ENCODE results near the gene AP1M2.
A peak's percentile ranks its signal among the peaks of the same experiment; 100 is the strongest.
"Not testable (repeated sequence)": the region's sequence is repeated elsewhere in the genome, so short reads cannot be mapped to it uniquely, and the experiment has no call there.

Gene AP1M2

DNA sequence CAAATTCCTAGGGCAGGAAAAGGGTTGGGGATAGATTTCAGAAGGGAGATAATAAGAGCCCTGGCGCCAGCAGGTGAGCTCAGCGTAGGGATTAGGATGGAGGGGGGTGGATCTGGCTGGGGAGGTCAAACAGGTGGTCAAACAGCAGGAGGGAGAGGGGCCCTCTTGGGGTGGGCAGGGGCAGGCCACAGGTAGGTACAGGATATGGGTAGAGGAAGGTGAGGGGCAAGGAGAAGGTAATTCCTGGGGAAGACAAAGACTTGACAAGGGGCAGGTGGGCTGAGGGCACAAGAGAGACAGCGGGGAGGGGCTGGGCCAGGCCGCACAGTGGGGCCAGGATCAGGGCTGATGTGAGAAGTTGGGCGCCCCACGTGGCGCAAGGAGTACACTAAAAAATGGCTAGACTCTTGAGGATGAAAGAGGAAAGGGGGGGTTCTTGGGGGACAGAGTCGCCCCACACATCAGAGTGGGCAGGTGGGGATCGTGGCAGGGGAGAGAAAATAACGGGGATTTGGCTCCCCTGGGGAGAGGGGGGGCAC lies 22.0 kb downstream of the AP1M2 start:
- DNase-seq (ENCODE audit: low read depth): no peak

DNA sequence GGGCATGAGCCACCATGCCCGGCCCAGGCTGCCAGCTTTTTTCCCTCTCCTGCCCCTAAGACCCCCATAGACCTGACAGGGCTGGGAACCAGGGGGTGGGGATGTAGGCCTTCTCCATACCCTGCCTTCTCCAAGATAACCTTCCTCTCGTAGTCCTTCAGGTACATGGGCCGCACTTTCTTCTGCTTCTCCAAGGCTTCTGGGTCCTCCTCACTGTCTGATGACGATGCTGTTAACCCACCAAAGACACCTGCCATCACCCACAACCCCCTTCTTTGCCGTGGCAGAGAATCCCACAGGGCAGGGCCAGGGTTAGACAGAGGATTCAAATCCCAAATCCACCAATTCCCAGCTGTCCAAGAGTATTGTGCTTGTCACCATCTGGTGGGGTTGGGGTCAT lies 24.5 kb downstream of the AP1M2 start:
- no peak for DNase-seq (ENCODE audit: low read depth)

DNA sequence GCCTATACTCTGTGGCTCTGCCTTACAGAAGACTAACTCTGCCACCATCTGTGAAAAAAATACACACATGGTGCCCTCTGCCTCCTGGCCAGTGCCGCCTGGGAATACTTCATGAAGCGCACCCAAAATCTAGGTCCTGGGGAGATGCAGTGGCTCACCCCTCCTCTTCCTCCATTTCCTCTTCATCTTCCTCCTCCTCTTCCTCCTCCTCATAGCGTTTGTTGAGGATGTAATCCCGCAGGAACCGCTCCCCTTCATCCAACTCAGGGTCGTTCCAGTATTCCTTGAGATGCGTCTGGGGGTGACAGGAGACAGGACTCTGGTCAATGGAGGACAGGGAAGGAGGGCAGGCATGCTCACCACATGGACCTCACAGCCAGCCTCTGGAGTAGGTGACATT lies 27.0 kb downstream of the AP1M2 start:
- no peak for DNase-seq (ENCODE audit: low read depth)

DNA sequence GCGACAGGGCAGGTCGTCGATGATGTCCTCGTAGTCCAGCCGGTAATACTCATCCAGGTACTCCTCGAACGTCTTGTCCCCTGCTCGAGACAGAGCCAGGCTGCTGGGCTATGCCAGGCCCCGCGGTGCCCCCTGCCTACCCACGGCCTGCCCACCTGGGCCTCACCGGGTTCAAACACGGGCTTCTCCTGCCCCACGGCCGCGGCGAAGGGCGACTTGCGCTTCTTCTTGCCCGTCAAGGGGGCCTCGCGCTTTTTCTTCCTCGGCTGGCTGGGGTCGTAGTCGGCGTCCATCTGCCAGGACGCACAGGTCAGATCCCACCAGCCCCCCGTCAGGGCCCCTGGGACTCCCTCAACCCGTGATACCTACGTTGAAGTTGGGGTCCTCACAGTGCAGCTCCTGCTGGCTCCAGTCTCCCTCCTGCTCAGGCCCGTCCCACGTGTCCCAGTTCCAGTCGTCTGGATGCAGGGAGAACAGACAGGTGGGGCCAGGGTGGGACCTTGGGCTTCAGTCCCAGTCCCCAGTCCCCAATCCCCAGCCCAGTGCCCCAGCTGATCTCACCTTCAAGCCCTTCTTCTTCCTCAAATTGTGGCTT lies 29.4 kb downstream of the AP1M2 start:
- DNase-seq (ENCODE audit: low read depth): no peak

DNA sequence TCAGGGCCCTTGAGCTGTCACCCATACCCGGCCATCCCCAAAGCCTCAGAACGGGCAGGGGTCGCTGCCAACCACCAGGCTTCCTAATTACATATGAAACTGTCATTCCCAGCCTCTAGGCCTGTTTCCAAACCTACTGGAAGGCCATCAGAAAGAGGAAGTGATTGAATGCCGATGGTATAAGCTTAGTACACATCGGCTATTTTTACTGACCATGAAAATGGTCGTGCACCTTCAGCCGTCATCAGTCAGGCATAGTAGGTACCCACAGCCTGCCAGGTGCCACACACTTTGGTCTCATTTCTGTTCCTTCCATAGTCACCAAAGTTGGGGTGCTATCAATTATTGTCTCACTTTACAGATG lies 31.5 kb downstream of the AP1M2 start:
- no peak for DNase-seq (ENCODE audit: low read depth)

DNA sequence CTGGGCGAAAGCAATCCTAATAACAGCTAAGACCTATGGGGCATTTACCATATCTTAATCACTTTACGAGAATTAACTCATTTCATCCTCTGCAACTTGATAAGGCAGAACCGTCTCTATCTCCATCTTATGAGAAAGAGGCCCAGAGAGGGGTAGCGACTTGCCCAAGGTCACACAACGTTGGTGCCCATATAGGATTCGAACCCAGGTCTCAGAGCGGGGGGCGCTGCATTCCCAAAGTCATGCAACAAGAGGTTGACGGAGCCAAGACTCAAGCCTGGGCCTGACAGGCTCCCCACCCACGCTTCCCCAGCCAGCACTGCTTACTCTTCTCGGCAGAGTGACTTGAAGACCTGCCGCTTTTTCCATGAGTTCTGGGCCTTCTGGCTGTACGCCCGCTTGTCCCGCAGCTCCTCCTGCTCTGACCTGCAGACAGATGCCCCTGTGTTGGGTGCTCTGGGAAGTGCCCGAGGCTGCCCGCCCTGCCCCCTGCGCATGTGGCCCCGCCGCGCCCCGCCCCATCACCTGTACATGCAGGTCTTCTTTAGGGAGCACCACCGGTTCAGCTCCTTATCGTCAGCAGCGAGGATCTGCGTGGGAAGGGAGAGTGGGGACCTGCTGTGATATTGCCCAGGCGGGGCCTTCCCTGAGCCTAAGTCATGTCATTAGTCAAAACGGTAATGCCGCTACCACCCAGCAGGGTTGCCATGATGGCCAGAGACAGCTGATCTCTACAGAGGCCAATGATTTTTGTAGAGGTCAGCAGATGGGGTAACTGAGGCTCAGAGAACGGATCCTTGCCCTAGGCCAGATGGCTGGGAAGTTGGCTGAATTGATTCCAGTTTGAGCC lies 32.1 kb downstream of the AP1M2 start:
- no peak for DNase-seq (ENCODE audit: low read depth)

DNA sequence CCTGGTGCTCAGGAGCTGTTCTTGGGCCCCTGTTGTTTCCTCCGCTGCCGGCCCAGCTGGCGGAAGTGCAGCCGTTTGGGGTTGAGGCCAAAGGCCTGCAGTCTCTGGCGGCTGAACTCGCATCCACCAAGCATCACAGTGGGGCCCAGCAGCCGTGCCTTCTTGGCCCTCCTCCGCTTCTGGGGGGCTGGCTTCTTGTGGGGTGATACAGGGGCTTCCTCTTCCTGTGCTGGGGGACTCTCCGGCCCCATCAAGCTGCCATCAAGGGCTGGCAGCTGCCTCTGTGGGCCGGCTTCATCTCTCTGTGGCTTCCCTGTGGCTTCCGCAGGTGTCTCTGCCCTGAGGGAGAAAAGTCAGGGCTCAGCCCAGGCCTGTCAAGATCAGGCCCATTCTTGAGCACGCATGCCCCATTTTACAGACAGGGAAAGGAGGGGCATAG lies 33.1 kb downstream of the AP1M2 start:
- DNase-seq (ENCODE audit: low read depth): peak; percentile 43

DNA sequence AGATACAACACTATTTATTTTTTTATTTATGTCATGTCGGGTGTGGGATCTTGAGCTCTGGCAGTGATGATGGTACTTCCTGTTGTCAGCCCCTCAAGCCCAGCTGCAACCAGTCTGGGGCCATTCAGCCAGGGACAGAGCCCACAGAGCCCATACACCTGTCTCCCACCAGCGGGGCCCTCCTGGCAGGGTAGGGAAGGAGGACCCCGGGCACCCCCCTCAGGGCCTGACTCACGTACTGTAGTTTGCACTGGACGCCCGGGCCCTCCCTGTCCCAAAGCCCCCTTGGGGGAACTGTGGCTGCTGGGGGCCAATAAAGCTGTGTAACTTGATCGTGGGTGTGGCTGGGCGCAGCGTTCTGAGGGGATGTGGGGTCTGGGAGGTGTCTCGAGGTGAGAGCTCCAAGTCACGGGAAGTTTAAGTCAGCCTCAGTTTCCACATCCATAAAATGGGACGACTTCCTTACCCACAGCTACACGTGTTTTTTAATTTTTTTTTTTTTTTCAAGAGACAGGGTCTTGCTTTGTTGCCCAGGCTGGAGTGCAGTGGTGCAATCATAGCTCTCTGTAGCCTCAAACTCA lies 33.9 kb downstream of the AP1M2 start:
- DNase-seq (ENCODE audit: low read depth): no peak

DNA sequence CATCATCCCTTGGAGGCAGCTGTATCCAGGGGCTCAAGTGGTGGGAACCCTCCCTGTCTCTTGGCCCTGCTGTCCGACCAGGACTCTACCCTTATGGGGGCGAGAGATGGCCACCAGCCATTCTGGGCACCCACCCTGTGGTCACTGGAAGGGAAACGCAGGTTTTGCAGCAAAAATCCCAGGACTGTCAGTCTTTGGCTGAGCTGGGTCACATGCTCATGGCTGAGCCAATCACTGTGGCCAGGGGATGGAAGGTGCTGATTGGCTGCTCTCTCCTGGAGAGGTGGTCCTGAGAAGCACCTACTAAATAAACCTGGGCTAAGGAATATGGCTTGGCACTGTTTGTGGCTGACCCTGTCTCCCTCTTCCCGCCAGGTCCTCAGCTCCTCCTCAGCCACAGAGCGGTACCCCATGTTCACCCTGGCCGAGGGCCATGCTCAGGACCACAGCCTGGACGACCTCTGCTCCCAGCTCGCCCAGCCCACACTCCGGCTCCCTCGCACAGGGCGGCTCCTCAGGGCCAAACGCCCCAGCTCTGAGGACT lies 34.5 kb downstream of the AP1M2 start:
- no peak for DNase-seq (ENCODE audit: low read depth)

DNA sequence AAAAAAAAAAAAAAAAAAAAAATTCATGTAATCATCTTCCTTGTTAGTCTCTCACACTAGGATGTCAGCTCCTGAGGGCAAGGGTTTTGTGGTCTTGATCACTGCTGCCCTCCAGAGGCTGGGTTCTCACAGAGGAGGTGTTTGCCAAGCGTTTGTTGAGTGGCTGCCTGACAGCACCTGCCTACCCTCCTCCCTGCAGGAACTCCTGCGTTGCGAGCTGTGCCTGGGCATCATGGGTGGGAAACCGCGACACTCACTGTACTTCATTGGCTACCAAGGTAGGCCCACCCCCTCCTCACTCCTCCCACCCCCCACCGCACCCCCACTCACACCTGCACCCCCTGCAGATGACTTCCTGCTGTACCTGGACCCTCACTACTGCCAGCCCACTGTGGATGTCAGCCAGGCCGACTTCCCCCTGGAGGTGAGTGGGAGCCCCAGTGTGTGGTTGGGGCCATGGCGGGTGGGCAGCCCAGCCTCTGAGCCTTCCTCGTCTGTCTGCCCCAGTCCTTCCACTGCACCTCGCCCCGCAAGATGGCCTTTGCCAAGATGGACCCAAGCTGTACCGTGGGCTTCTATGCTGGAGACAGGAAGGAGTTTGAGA lies 35.3 kb downstream of the AP1M2 start:
- no peak for DNase-seq (ENCODE audit: low read depth)

DNA sequence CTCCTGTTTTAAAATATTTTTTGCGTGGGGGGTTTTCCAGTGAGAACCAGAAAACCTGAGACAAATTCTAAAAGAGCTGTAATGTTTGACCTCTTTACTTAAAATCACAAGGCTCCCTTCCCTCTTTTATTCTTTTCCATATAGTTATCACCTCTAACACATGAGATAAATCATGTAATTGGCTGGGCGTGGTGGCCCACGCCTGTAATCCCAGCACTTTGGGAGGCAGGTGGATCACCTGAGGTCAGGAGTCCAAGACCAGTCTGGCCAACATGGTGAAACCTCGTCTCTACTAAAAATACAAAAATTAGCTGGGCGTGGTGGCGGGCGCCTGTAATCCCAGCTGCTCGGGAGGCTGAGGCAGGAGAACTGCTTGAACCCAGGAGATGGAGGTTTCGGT lies 36.1 kb downstream of the AP1M2 start:
- DNase-seq (ENCODE audit: low read depth): not testable (repeated sequence)

DNA sequence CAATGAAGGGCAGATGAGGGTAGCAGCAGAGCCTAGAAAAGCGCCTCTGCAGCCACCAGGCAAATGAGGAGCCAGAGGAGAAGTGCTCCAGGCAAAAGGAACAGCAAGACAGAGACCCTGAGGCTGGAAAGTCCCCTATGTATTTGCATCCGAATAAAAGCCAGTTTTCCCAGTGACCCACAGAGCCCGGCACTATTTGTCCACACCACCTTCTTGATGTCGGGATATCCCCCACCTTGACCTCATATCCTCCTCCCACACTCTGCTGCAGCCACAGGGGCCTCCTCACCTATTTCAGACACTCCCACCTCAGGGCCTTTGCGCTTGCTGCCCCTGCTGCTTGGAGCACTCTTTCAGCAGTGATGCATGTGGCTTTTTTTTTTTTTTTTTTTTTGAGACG lies 36.8 kb downstream of the AP1M2 start:
- DNase-seq (ENCODE audit: low read depth): no peak

DNA sequence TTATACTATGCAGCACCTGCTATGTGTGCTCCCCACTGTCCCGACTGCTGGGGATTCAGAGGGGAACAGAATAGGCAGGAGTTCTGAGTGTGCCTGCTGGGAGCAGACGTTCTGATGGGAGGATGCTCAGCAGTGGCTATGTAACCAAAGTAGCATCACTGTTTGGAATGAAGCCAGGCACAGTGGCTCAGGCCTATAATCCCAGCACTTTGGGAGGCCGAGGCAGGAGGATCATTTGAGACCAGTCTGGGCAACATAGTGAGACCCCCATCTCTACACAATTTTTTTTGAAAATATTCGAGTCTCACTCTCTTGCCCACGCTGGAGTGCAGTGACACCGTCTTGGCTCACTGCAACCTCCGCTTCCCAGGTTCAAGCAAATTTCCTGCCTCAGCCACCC lies 37.4 kb downstream of the AP1M2 start:
- DNase-seq (ENCODE audit: low read depth): no peak

DNA sequence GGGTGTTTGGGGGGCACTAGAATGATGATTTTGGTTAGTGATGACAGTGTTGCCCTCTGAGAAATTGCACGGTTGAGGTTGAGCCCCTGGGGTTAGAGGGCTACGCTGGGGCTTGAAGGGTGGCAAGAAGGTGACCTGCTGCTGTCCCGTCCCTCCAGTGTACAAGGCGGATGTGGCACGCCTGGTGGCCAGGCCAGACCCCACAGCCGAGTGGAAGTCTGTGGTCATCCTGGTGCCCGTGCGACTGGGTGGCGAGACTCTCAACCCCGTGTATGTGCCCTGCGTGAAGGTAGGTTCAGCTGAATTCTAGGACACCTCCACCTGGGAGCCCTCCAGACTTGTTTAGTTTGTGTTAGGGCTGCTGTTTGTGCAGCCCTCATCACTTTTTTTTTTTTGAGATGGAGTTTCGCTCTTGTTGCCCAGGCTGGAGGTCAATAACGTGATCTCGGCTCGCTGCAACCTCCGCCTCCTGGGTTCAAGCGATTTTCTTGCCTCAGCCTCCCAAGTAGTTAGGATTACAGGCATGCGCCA lies 38.3 kb downstream of the AP1M2 start:
- no peak for DNase-seq (ENCODE audit: low read depth)

DNA sequence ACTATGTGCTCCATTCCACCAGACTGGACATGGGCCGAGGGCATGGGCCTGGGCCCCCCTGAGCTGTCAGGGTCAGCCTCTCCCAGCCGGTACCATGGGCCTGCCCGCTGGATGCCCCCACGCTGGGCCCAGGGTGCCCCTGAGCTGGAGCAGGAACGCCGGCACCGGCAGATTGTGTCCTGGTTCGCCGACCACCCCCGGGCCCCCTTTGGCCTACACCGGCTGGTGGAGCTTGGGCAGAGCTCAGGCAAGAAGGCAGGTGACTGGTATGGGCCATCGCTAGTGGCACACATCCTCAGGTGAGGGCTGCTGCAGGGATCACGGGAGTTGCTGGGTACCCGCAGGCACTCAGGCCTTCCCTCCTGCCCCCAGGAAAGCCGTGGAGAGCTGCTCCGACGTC lies 40.3 kb downstream of the AP1M2 start:
- DNase-seq (ENCODE audit: low read depth): no peak

DNA sequence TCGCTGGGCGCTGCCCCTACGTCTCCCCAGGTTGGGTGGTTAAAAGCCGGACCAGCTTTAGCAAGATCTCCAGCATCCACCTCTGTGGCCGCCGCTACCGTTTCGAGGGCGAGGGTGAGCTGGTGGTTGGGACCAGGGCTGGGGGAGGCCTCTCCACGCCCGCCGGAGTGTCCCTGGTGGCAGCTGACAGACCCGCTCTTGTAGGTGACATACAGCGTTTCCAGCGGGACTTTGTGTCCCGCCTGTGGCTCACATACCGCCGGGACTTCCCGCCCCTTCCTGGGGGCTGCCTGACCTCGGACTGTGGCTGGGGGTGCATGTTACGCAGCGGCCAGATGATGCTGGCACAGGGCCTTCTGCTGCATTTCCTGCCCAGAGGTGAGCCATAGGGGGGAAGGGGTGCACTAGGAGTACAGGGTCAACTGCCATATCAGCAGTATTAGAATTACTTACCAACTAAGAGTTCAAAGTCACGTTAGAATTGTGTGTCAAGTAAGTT lies 42.3 kb downstream of the AP1M2 start:
- DNase-seq (ENCODE audit: low read depth): no peak

DNA sequence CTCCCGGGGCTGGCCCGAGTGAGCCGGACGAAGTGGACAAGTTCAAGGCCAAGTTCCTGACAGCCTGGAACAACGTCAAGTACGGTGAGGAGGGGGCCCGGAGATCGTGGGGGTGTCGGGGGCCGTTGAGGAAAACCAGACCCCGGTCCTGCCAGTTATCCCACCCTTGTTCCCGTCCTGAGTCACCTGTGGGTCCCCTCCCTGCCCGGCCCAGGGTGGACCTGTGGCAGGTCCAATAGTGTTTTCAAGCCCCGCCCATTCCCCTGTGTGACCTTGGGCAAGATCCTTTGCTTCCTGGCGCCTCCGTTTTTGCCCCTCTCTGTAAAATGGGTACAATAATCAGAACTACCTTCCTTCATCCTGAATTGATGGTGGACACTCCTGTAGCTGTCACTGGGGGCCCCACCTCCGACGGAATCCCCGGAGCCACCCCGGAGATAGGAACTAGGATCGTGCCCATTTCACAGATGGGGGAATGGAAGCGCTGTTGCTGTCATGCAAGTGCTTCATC lies 42.8 kb downstream of the AP1M2 start:
- DNase-seq (ENCODE audit: low read depth): no peak

DNA sequence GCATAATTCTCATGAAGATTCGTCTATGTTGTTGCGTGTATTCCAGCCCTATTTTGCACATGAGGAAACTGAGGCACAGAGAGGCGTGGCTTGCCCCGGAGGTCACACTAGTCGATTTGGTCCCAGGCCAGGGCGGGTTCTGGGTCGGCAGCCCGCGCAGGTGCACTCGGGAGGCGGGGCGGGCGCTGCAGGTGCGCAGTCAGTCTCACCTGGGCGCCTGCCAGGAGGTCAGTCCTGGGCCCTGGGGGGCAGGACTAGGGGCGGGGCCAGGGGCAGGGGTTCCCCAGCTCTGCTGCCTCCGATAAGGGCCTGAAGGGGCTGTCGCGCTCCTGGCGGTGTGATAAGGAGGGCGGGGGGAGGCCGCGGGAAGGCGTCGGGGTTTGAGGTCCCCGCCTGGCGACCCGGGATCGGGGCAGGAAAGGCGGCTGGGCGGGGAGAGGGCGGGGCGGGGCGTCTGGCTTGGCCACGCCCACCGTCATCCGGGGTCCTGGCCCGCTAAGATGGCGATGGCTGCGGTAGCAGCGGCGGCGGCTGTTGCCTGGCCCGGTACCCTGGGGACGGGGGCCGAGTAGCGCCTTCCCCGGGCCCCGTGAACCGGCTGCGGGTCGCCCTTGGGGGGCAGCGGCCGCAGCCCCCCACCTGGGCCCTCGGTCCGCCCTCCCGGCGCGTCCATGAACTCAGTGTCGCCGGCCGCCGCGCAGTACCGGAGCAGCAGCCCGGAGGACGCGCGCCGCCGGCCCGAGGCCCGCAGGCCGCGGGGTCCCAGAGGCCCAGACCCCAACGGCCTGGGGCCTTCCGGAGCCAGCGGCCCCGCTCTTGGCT lies 43.5 kb downstream of the AP1M2 start, which contains the start of gene ATG4D:
ATG4D (plus strand) TSS at position 485 of the 822 bp plus-strand sequence; CDS start at position 672, 187 bp downstream.
- peak; percentile 68 for DNase-seq (ENCODE audit: low read depth)

DNA sequence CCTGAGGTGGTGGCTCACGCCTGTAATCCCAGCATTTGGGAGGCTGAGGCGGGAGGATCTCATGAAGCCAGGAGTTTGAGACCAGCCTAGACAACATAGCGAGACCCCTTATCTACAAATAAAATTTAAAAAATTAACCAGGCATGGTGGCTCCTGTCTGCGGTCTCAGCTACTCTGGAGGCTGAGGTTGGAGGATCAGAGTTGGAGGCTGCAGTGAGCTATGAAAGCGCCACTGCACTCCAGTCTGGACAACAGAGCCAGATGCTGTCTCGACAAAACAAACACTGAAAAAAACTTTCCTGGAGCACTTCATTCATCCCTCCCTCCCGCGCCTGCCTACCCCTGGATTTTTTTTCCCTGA lies 44.1 kb downstream of the AP1M2 start:
- DNase-seq (ENCODE audit: low read depth): no peak

DNA sequence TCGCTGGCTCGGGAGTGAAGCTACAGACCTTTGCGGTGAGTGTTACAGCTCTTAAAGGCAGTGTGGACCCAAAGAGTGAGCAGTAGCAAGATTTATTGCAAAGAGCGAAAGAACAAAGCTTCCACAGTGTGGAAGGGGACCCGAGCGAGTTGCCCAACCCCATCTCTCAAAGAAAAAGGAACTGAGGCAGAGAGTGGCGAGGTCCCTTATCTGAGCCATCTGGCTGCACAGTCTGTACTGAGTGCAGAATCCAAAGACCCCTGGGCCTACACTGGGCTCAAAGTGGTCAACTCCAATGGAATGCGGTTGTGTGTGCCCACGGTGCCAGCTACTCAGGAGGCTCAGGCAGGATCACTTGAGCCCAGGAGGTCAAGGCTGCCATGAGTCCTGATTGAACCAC lies 48.1 kb downstream of the AP1M2 start:
- not testable (repeated sequence) for DNase-seq (ENCODE audit: low read depth)

Data from stimulated activated CD8-positive, alpha-beta memory T cell treated with anti-CD3 and anti-CD28 coated beads, Interleukin-12 subunit alpha, Interleukin-12 subunit beta, amount 100 ng/mL, for 4 hours (primary cell).